Kidney (tissue), 22 donors: ENCODE data around the gene PRELP. TPM values are rescaled to one million over a fixed set of nuclear protein-coding genes. Genes with fewer than 3 reads are reported as not detected.

Source experiments
- DNase-seq, 5 donors: peaks; one replicate each; pipeline ENCODE4 v3.0.0-alpha.2; 2013 to 2020
- FAIRE-seq: peaks from 2 replicates; lab custom pipeline; 2012; peaks lifted over from hg19 to GRCh38; lab: Jason Lieb, UNC
- H3K27ac ChIP-seq, 2 donors: one replicate each; pipeline ENCODE4 v1.7.0; 2013; ENCODE audit warnings: low read depth in 2 of 2, low read length in 2 of 2, inconsistent platforms in 1 of 2
- H3K27me3 ChIP-seq: one replicate; pipeline ENCODE4 v1.7.1; 2013; ENCODE audit warnings: low read length, inconsistent platforms; ENCODE audit not compliant: control insufficient read depth, insufficient read depth
- H3K36me3 ChIP-seq, 3 donors: one replicate each; pipeline versions ENCODE4 v1.7.0 to v1.7.1; 2013; ENCODE audit warnings: low read length in 3 of 3, control low read depth in 1 of 3, inconsistent platforms in 1 of 3; ENCODE audit not compliant: insufficient read depth in 3 of 3, control insufficient read depth in 2 of 3
- H3K4me1 ChIP-seq, 3 donors: one replicate each; pipeline versions ENCODE4 v1.7.0 to v1.7.1; 2013; ENCODE audit warnings: low read length in 3 of 3, inconsistent platforms in 1 of 3, low read depth in 1 of 3; ENCODE audit not compliant: control insufficient read depth in 2 of 3, insufficient read depth in 2 of 3
- H3K4me3 ChIP-seq, 3 donors: one replicate each; pipeline versions ENCODE4 v1.7.0 to v1.8.1; 2013; ENCODE audit warnings: low read length in 3 of 3, control low read depth in 1 of 3, inconsistent platforms in 1 of 3
- H3K9ac ChIP-seq, 3 donors: one replicate each; pipeline versions ENCODE4 v1.7.0 to v1.7.1; 2013; ENCODE audit warnings: low read length in 3 of 3, control low read depth in 1 of 3, inconsistent platforms in 1 of 3
- H3K9me3 ChIP-seq, 3 donors: one replicate each; pipeline versions ENCODE4 v1.7.0 to v1.7.1; 2013; ENCODE audit warnings: low read length in 3 of 3, control low read depth in 1 of 3, inconsistent platforms in 1 of 3; ENCODE audit not compliant: control insufficient read depth in 2 of 3, insufficient read depth in 1 of 3
- intact Hi-C: fragments of 100-400 bp; cut with DNase I; formaldehyde crosslinking; loops from one replicate; pipeline ENCODE4 v1.11.1; 2022
- long read RNA-seq, 10 donors: library from polyadenylated mRNA in 1 of 10; unstranded in 1 of 10; transcript quantifications; one replicate each; pipeline ENCODE4 v2.0.0 and lab custom pipeline, GENCODE V29; 2021 to 2026
- polyA plus RNA-seq: library from polyadenylated mRNA; stranded (reverse); fragments of 350-450 nt; fragmentation: Illumina TruSeq; extraction: RNeasy Lipid Tissue Mini Kit (QIAGEN cat#74804); gene quantifications from one replicate; pipeline ENCODE4 v1.2.3, GENCODE V29; 2014; ENCODE audit warnings: low read depth, low replicate concordance; ENCODE audit not compliant: insufficient read depth
- total RNA-seq: library from RNA; stranded (reverse); fragmentation: NEBNext Ultra II Directional; extraction: Animal tissue kit (Norgen Biotek cat#: 25700); gene quantifications from one replicate; pipeline ENCODE4 v1.2.1, GENCODE V29; 2021
- TF ChIP-seq, protein P1 (sequence below): IDR thresholded peaks from 3 replicates; pipeline ENCODE4 v1.5.1; 2012; ENCODE audit warnings: mild to moderate bottlenecking, moderate library complexity, borderline replicate concordance; ENCODE audit not compliant: insufficient read depth; ENCODE audit errors: extremely low read depth
- donor health status: control.
- donor health status: control.
- donor health status: control.
- donor health status: control.
- donor health status: control.
- donor health status: DM: yes; HTN: yes; CAD: no.
- donor health status: Normal renal cell carcinoma (clear cell type).

The PRELP gene
- total RNA-seq (24.5 TPM), polyA plus RNA-seq (9.5 TPM)
- long read RNA-seq, donor 1, partial matches to known transcripts = 5 of 5 reads
- long read RNA-seq, donor 1, other reads (novel, unspliced or antisense) = 0 of 5 reads
- long read RNA-seq, donor 2, full-length matches to known transcripts = 1 of 1 reads
- long read RNA-seq, donor 2, partial matches to known transcripts = 0 of 1 reads
- long read RNA-seq, donor 2, other reads (novel, unspliced or antisense) = 0 of 1 reads
- long read RNA-seq, donor 3, full-length matches to known transcripts = 2 of 2 reads
- long read RNA-seq, donor 3, partial matches to known transcripts = 0 of 2 reads
- long read RNA-seq, donor 3, other reads (novel, unspliced or antisense) = 0 of 2 reads
- long read RNA-seq, donor 4 = 0 reads
- long read RNA-seq, donor 5 = 0 reads
- long read RNA-seq, donor 6 = 0 reads
- long read RNA-seq, donor 7, full-length matches to known transcripts = 8 of 36 reads
- long read RNA-seq, donor 7, partial matches to known transcripts = 13 of 36 reads
- long read RNA-seq, donor 7, other reads (novel, unspliced or antisense) = 15 of 36 reads
- long read RNA-seq, donor 8, full-length matches to known transcripts = 1 of 1 reads
- long read RNA-seq, donor 8, partial matches to known transcripts = 0 of 1 reads
- long read RNA-seq, donor 8, other reads (novel, unspliced or antisense) = 0 of 1 reads
- long read RNA-seq, donor 9, partial matches to known transcripts = 6 of 6 reads
- long read RNA-seq, donor 9, other reads (novel, unspliced or antisense) = 0 of 6 reads
- long read RNA-seq, donor 10, full-length matches to known transcripts = 1 of 1 reads
- long read RNA-seq, donor 10, partial matches to known transcripts = 0 of 1 reads
- long read RNA-seq, donor 10, other reads (novel, unspliced or antisense) = 0 of 1 reads

DNA sequence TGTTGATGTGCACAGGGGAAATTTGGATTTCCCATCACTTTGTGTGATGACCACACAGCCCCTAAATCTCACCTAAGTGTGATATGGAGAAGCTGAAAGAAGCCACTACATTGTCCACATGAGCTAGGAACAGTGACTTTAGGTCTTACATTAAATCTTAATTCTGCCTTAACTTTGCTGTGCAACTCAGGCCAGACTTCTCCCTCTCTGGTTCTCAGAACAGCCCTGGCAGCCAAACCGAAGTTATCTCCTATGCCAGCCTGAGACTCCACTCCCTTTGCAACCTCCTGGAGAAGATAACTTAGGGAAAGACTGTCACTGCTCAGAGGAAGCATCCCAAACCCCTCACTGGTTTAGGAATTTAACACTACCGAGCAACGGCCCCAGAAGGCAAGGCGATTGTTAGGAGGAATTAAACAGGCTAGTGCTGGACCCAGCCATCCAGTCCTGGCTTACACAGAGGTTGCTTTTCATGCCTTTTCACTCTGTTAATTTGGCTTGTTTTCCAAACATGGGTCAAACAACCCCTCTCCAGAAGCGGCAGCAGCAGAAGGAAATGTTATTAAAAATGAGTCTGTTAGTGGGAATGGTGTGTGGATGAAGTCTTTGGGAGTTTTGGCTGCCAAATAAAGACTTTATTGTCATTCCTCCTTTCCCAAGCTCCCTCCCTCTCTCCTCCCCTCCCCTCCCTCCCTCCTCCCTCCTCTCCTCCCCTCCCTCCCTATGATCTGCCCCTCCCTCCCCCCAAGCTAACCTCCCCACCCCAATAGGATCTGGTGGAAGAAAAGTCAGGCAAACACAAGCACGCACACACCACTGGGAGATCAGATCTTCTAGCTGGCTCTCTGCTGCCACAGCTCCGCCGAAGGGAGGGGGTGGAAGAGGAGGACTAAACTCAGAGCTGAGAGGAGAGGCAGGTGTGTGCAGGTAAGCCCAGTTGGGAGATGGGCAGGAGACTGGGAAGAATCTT is at the start of gene PRELP:
TSS of gene PRELP (plus strand) at position 795 of the 970 bp plus-strand sequence. CDS start 7,379 bp downstream, outside the sequence.
- intact Hi-C loops = no loop called here
- no peak for FAIRE-seq
- Histone ChIP-seq H3K9me3 (no peaks in the 10 kb centered on the region), H3K27ac (peak within 1 kb of the TSS; percentile 40 to 66), H3K4me3 (peak within 1 kb of the TSS; percentile 42 to 48 (median 46)), H3K4me1 (peaks cover 0 to 6% (median 4%) of the 10 kb centered on the region in 3 donors), H3K36me3 (no peaks in the 10 kb centered on the region), H3K9ac (no peak within 1 kb of the TSS), H3K27me3 (no peaks in the 10 kb centered on the region)
- DNase-seq = peak in 4 of 5 donors; percentile 47 to 75 (median 54)
- TF ChIP-seq, protein P1, sequence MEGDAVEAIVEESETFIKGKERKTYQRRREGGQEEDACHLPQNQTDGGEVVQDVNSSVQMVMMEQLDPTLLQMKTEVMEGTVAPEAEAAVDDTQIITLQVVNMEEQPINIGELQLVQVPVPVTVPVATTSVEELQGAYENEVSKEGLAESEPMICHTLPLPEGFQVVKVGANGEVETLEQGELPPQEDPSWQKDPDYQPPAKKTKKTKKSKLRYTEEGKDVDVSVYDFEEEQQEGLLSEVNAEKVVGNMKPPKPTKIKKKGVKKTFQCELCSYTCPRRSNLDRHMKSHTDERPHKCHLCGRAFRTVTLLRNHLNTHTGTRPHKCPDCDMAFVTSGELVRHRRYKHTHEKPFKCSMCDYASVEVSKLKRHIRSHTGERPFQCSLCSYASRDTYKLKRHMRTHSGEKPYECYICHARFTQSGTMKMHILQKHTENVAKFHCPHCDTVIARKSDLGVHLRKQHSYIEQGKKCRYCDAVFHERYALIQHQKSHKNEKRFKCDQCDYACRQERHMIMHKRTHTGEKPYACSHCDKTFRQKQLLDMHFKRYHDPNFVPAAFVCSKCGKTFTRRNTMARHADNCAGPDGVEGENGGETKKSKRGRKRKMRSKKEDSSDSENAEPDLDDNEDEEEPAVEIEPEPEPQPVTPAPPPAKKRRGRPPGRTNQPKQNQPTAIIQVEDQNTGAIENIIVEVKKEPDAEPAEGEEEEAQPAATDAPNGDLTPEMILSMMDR = no peak

DNA sequence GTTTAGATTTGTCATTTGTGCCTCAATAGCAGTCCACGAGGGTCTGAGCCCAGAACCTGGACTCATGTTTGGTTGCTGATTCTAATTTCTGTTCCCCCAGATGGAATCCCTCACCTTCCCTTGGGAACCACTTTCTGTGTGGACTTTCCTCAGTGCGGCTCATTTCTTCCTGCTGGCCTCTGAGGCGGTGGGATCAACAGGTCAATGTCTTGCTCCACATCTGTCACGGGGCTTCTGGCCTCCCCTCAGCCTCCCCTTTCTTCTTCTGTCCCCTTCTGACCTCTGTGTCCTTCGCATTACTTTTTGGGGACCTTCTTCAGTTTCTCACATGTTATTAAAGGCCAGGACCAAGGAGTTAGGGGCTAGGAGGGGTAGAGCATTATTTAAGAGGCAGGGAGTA is 49.2 kb upstream of the PRELP start:
- TF ChIP-seq, protein P1 = no peak
- Histone ChIP-seq H3K27me3 (no peaks in the 10 kb centered on the region), H3K4me3 (no peak overlapping the region), H3K36me3 (no peaks in the 10 kb centered on the region), H3K9me3 (no peaks in the 10 kb centered on the region), H3K9ac (no peak overlapping the region), H3K4me1 (peaks cover 0 to 9% (median 5%) of the 10 kb centered on the region in 3 donors), H3K27ac (no peak overlapping the region)
- DNase-seq (no peak), FAIRE-seq (no peak)
- intact Hi-C loops = no loop called here

DNA sequence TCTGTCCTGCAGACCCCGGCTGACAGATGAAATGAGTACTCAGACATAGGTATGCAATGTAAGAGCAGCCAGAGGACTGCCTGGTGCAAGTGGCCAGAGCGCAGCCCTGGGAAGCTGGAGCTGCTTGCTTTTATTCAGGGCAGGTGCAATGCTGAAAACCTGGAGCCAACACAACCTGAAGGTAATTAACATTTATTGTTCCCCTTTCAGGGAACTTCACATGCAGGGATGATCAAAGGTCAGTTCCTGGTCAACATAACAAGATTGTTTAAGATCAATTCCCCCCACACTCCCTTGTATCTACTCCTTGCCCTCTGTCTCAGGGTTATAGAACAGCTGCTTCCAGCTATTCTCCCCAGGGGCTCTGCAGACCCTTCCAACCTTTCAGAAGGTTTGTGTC is 48.7 kb upstream of the PRELP start:
- Histone ChIP-seq H3K27me3 (no peaks in the 10 kb centered on the region), H3K9ac (no peak overlapping the region), H3K36me3 (no peaks in the 10 kb centered on the region), H3K4me3 (no peak overlapping the region), H3K9me3 (no peaks in the 10 kb centered on the region), H3K27ac (no peak overlapping the region), H3K4me1 (peaks cover 0 to 9% (median 5%) of the 10 kb centered on the region in 3 donors)
- TF ChIP-seq, protein P1 = no peak
- intact Hi-C loops = no loop called here
- DNase-seq (no peak), FAIRE-seq (no peak)
